GDM1 (cell line): ENCODE measurements around the gene MYO18A.
A peak's percentile ranks its signal among the peaks of the same experiment; 100 is the strongest.
"Not testable (repeated sequence)": the region's sequence is repeated elsewhere in the genome, so short reads cannot be mapped to it uniquely, and the experiment has no call there.

ENCODE experiments used
- DNase-seq: peaks from one replicate; lab custom pipeline; 2025; lab: John Stamatoyannopoulos, UW

MYO18A gene

DNA sequence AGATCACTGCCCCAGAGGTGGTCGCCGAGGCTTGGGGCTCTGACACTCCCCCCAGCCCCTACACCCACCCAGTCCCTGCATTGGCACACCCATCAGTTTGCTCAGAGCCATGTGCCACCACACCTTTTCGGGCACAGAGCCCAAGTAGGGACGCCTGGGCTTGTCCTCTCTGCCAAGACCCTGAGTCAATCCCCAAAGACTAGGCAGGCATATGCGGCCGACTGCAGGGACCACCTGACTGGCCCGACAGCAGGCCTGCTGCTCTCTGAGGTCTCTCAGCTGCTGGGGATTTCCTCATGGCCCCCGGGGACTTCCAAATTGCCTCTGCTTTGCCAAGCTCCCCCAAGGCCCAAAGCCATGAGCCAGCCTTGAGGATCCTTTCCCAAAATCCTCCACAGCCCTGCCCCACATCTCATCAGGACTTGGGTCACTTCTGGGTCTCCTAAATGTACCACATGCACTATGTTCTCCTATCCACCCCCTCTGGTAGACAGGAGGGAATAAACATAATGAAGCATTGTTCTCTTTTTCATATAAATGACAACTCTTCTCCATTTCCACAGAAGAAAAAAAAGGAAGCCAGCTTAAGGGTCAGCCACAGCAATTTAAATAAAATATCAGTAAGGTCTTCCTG, 30.6 kb downstream of the MYO18A start:
- no peak for DNase-seq

DNA sequence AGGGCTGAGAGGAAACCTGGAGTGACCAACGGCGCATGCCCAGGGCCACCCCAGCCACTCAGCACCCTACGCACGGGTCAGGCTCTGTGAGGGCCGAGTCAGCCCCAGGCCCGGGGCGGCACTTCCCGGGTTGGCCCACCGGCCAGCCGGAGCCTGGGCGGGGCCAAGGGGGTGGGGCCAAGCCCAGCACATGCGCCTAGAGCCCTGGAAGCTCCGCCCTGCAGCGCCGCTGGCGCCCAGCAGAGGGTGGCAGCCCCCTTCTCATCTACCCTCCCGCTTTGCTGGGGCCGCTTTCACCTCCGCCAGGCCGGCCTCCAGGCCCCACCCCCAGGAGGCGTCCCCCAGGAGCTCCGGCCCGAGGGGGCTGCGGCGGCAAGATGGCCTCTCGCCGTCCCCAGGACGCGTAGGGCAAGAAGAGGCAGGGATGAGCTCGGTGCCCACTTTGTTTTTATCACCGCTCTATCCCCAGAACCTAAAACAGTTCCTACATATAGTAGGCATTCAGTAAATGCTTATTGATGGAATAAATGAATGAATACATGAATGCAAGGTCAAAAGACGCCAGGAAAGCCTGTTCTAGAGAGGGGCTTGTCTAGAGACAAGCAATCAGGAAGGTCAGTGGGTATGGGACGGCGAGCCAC, 31.3 kb downstream of the MYO18A start:
- peak; percentile 90 for DNase-seq

DNA sequence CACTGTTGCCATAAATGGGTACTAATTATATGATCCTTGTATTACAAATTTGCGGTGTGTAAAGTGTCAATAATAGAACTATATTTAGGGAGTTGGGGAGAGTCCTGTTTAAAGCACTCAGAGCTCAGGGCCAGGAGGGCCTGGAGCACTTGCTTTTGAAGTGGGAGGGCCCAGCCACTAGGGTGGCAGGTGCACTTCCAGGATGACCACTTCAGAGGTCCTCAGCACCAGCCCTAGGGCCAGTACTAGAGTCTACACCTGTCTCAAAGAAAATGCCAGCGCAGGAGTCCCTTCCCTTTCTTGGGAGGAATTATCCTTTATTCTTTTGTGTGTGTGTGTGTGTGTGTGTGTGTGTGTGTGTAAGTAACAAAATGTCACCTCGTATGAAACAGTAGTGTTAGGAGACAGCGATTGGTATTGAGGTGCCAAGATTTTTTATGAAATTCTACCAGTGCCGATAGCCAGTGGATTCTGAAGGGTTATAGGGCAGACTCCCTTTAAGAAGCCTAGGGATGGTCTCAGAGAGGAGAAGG, 31.9 kb downstream of the MYO18A start:
- DNase-seq = no peak

DNA sequence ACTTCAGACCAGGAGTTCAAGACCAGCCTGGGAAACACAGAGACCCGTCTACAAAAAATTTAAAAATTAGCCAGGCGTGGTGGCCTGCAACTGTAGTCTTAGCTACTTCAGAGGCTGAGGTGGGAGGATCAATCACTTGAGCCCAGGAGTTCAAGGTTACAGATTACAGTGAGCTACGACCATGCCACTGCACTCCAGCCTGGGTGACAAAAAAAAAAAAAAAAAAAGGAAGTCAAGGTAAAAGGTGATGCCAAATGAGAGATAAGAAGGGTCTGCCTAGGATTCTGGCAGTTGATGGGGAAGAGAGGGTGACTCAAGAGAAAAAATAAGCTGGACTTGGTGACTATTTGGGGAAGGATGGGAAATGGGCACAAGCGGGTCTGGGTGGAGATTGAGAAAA, 32.5 kb downstream of the MYO18A start:
- no peak for DNase-seq

DNA sequence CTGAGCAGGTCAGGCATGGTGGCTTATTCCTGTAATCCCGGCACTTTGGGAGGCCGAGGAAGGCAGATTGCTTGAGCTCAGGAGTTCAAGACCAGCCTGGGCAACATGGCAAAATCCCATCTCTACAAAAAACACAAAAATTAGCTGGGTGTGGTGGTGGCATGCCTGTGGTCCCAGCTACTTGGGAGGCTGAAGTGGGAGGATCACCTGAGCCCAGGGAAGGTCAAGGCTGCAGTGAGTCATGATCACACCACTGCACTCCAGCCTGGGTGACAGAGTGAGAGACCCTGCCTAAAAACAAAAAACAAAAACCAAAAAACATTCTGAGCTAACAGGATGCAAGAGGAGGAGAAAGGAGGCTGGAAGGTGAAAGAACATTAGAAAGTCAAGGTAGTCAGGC, 33.0 kb downstream of the MYO18A start:
- DNase-seq = not testable (repeated sequence)

DNA sequence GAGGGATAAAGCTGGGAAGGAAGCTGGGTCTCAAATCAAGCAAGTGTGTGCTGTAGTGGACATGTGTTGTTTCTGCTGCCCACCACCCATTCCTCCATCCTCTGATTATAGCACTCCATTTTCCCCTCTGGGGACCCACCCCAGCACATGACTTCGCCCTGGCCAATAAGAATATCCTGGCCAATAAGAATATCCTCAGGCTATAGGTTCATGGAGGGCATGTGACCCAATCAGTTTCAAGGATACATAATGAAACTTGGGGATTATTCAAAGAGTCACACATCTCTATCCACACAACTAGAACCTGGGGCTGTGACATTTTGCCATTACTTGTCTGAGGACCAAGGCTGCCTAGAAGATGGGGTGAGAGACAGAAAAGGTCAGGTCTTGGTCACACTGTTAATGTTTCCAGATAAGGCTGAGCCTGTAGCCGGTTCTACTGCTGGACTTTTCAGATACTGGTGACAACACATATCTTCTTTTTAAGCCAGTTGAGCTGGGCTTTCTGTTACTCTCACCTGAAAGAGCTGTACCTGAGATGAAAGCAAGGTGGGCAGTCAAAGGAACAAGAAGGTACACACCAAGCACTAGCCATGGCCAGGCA, 33.7 kb downstream of the MYO18A start:
- DNase-seq = no peak

DNA sequence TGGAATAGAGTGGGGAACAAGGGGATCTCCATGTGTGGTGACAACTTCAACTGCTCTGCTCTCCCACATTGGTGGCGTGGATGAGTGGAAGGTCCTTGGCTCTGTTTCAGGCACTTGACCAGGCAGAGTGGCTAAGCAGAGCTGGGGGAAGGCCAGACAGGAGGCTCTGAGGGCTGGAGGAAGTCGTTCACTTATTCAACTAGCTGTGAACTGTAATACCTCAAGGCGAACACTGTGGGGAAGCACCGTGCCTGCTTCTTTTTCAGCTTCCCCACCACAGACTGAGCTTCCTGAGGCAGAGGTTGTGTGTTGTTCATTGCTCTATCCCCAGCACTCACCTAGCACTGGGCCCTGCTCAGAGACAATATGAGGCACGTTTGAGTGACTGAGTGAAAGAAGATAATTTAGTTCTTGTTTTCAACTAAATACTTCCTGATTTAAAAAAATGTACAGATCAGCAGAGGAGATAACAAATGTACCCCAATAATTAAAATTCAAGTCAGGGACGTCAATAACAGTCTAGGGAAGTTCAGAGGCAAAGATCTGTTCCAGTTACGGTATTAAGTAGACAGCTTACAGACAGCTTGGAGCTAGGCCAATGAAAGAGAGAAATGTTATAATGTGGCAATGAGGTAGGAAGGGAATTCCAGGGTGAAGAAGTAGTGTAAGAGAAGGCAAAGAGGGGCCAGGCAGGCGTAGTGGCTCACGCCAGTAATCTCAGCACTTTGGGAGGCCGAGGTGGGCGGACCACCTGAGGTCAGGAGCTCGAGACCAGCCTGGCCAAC, 34.7 kb downstream of the MYO18A start:
- DNase-seq = peak; percentile 77

DNA sequence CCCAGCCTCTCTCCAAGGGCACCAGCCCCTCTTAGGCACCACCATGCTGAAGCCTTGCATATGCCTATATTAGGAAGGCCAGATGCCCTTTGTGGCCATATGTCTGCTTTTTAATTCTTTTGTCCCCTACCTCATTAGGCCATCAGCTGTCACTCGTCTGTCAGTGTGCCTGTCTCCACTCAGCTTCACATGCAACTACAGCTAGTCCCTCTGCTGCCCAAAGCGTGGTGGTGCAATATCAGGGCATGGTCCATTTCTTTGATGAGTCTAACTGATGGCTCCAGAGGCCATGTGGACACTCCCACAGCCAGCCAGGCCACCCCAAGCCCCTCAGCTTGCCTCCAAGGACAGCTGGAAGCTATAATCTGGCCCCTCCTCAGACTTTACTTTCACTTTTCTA, 36.3 kb downstream of the MYO18A start:
- DNase-seq = peak; percentile 27

DNA sequence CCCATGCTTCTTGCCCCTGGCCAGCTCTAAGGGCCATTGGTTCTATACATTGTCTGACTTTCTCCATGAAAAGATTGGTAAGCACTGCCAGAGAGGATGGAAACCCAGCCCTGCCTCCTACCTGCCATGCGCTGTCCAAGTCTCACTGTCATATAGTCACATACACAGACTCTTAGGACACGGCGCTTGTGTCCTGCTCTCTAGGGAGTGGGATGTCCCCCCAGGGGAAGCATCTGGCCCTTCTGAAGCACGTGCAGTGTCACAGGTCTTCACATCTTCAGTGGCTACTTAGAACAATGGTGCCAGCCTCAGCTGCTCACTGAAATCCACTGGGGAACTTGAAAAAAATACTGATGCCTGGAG, 38.7 kb downstream of the MYO18A start:
- DNase-seq = no peak

DNA sequence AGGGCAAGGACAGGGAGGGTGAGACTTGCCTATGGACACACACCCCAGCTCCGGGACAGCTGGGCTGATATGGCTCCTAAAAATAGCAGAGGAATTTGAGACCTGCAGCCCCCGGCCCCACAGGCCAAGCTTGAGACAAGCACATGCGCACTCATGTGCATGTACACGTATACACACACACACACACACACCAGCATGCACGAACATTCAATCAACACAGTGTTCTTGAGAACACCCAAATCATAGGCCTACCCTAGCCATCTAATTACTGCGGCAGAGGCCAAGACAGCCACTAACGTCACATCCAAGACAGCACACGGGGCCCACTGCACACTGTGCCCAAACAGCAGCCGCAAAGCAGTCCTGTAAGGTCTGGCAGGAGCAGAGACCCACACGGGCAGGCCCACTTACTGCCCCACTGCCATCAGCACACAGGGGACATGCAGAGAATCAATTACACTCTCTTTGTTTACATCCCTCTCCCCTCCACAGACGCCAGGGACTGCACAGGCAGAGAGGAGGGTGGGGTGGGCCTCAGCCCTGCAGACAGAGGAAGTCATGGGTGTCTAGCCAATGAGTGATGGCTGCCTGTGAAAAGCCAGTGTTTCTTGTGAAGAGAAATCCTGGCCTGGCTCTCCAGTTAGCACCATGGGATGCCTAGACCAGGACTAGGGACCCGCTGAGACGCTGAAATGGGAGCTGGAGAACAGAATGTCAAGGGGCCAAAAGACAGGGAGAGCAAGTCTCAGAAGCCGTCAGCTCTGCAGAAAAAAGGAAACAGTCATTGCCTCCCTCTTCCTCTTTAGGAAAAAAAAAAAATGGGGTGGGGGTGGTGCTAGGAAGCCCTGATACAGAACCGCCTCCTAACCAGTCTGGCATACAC, 39.3 kb downstream of the MYO18A start:
- DNase-seq = peak; percentile 64

DNA sequence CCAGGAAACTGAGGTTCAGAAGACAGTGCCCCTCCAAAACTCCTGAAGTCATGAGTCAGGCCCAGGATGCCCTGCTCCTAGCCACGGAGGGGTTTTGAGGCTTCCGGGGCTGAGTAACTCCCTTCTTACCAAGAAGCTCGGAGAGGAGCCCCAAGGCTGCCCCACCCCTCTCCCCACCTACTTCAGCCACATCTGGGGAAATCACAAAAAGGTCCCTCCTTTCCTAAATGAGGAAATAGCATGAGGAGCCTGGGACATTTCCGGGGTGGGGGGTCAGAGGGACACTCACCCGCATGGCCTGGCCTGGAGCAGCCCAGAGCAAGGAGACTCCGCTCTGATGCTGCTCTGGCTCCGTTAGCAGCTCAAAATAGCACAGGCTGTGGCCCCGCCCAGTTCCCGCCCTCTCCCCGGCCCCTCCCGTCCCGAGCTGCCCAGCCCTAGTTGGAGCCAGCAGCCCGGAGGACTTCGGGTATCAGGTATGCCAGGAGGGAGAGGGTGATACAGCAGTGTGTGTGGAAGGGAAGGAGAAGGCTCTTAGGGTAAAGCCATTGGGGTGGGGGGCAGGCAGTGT, 40.1 kb downstream of the MYO18A start:
- peak; percentile 75 for DNase-seq

DNA sequence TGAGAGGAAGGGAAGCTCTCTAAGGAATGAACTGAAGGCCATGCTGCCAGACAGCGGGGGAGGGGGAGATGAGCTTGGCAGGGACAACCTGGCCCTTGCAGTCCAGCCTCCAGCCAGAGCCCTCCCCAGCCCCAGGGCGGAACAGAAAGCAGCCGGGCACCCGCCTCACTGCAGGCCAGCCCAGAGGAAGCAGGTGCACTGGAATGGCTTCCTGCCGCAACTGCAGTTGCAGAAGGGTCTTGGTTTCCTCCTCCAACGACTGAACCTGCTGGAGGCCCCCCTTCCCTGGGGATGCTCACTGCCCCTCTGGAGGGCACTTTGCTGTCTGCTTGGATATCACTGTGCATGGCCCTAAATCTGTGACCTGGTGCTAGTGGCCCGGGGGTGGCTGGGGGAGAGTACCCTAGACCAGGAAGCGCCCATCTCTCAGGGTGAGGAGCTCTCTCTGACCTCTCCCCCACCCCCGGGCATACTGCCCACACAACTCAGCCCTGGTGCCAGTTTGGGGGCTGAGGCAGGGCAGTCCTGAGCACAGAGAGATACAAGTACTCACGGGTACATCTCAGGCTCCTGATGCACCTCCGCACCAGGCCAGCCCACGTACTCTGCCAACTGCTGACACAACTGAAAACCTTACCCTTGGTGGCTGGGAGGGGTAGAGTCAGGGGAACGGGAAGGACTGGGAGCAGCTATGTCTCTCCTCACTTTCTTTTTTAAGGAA, 41.1 kb downstream of the MYO18A start:
- DNase-seq = peak; percentile 82

DNA sequence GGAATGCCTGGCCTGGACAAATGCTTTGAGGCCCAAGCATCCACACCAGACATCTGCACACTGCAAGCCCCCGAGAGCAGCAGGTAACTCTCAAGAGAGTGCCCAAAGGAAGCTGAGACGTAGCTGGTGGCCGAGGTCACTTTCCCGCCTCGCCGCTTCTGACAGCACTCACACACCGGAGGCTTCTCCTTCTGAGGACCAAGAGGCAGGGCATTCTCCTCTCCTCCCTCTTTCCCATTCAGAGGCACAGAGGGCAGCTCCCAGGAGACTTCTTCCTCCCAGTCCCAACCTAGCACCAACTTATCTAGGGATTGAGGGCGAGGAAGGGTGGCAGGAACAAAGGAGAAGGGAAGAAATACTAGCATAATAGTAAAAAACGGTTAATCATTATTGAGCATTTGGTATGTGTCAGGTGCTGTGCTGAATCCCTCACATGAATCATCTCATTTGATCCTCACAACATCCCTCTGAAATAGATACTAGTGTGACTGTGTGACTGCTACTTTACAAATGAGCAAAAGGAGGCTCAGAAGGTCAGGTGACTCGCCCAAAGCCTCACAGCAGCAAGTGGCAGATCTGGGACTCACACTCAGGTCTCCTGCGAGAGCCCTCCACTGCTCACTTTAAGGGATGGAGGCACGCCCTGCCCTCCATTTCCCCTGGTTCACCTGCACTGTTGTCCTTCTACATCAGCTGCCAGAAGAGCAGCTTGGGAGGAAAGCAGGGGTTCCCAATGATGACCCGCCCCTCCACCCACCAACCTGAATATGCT, 41.8 kb downstream of the MYO18A start:
- DNase-seq = no peak

DNA sequence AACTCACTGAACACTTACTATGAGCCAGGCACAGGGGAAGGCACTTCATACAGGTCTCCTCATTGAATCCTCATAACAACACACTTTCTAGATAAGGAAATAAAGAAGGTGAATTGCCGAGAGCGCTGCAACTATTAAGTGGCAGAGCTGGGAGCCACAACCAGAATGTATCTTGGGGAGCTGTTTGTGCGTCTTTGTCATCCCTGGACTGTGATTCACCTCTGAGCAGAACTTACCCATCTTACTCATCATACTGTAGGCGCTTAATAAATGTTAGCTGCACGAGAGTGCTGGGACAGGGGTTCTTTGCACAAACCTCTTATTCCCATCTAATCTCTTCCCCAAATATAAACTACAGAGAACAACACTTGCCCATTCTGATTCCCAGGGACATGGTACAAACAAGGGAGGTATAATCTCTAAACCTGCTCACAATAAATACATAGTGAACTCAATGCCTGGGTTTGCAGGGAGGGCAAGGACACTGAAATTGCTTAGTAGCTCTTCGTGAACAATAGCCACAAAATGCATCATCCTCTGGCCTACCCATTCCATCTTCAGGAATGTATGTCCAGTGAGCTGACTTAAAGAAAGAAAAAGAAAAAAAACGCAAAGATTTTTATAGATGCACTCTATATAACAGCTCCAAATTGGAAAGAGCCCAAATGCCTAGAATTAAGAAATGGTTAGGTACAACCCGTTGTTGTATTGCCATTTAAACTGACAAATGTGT, 43.0 kb downstream of the MYO18A start:
- DNase-seq = no peak

DNA sequence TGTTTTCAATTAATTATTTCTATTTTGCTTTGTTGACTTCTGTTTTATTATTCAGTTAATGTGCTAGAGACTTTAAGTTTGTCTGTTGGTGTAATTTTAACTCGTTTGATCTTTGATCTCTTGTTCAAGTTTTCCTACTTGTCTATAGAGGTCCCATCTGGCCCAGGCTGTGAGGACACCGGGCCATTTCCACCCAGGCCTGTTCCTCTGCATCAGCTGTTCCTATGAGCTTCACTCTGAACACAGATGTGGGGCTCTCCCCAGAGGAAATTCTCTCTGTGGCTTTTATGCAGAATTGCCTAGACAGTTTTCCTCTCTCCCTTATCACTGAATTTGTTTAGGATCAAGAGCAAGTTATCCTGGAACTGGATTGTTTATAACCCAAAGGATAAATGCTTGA, 44.7 kb downstream of the MYO18A start:
- no peak for DNase-seq

DNA sequence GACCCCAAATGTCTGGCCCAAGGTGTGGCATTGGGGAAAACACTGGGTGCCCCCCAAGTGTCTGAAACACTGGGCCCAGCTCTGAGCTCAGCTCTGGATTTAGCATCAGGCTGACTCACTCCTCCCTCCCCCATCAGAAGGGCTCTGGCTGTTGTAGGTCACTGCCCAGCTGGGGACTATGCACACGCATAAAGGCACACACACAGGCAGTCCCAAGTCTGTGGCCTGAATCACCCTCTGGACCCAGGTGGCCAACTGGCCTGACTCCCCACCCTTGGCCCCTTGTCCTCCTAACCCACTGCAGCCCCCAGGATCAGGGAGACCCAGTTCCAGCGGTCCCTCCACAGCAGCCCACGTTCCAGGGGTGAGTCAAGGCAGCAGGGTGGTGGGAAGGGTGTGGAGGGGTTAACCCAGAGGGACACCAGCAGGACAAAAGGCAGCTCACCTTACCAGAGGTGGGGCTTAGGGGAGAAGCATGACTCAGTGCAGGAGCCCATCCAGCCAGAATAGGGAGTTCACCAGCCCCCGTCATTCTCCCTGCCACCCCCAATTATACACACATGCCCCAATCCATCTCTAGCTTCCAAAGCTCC, 47.0 kb downstream of the MYO18A start:
- no peak for DNase-seq

DNA sequence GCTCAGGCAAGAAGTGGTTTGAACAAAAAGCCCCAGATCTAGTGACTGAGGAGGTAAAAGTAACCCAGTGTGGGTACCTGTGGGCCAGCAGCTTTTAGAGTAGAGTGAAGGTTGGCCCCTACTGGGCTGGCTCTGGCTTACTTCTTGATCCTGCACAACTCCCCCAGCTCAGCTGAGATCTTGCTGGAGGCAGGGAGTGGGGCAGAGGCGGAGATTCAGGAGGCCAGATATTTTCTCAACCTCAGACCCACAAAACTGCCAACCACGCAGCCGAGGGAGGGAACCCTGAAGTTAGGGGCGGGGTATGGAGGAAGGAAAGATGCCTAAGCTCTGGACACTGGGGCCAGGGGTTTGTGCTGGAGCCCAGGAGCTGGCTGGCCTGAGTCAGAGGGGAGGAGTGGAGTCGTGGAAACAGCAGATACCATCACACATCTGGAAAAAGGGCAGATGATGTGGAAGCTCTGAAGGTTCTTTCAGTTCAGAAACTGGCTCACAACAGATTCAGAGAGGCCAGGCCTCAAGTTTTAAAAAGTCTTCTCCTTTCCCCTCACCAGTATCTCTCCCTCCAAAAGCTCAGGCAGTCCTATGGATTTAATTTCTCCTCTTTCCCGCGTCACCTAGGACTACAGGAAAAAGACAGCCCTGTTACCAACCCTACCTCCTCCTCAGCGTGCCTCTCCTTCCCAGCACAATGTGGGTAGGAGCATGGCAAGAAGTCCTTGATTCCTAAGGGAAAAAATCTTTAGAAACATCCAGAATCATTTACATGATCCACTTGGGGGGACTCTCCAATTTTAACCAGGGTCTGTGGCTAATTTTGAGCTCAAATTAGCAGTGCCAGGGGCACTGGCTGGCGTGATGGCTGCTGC, 48.1 kb downstream of the MYO18A start:
- no peak for DNase-seq

DNA sequence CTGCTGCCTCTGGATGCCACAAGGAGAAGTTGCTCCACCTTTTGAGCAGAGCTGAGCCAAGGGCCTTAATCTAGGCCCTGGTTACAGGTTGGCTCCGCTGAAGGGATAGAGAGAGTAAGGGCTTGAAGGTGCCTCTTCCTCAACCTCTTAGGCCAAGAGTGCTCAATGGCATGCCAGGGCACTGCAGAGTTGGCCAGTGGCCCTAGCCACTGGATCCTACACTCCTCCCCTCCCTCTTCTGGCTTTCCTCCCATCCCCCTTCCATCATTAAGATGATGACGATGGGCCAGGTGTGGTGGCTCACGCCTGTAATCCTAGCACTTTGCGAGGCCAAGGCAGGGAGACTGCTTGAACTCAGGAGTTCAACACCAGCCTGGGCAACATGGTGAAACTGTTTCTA, 50.5 kb downstream of the MYO18A start:
- no peak for DNase-seq
